ENCODE results near the gene NRG3.

The NRG3 gene

DNA sequence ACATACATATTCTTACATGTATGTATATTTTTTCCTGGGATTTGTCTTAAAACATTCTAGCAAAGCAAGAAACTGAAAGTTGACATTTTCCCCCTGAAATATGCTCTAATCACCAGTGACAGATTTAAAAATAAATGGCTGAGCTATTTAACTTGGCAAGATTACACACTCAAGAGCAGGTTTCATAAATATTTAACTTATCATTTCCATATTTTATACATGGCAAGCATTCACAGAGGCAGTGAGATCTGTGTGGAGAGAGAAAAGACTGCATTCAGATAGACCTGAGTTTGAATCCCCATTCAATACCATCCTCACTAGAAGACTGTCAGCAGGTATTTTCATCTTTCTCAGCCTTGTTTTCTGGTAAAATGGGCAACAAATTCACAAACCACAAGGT, 1043.0 kb downstream of the NRG3 start:
- DNase-seq (ENCODE audit: low read depth in 1 of 2, low spot score in 1 of 2): no peak
- no peaks in the 10 kb centered on the region for H3K27me3 ChIP-seq (ENCODE audit: insufficient read depth, poor library complexity, severe bottlenecking)
- TF ChIP-seq, protein P1, sequence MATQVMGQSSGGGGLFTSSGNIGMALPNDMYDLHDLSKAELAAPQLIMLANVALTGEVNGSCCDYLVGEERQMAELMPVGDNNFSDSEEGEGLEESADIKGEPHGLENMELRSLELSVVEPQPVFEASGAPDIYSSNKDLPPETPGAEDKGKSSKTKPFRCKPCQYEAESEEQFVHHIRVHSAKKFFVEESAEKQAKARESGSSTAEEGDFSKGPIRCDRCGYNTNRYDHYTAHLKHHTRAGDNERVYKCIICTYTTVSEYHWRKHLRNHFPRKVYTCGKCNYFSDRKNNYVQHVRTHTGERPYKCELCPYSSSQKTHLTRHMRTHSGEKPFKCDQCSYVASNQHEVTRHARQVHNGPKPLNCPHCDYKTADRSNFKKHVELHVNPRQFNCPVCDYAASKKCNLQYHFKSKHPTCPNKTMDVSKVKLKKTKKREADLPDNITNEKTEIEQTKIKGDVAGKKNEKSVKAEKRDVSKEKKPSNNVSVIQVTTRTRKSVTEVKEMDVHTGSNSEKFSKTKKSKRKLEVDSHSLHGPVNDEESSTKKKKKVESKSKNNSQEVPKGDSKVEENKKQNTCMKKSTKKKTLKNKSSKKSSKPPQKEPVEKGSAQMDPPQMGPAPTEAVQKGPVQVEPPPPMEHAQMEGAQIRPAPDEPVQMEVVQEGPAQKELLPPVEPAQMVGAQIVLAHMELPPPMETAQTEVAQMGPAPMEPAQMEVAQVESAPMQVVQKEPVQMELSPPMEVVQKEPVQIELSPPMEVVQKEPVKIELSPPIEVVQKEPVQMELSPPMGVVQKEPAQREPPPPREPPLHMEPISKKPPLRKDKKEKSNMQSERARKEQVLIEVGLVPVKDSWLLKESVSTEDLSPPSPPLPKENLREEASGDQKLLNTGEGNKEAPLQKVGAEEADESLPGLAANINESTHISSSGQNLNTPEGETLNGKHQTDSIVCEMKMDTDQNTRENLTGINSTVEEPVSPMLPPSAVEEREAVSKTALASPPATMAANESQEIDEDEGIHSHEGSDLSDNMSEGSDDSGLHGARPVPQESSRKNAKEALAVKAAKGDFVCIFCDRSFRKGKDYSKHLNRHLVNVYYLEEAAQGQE (IDR thresholded peaks at IDR 0.05; ENCODE audit: insufficient replicate concordance, low read depth): no peak
- H3K27ac ChIP-seq (replicated peaks): no peak overlapping the region
- H3K4me3 ChIP-seq (replicated peaks; ENCODE audit: insufficient read depth, low read length): no peak overlapping the region

DNA sequence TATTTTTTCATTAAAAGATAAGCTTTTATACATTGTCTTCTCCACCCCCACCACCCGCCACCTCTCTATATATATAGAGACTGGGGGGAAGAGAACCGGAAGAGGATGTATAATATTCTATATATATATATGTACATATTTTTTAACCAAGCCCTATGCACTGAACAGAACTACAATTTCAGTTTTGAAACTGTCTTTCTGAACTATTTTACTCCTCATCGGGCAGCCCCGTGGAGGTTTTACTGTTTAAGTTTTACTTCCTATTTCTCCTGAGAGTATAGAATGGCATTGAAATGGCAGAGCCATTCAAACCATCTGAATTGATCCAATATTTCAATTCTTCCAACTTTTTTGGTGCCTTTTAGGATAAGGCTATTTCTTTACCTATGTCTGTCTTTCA, 1047.1 kb downstream of the NRG3 start:
- TF ChIP-seq, protein P2, sequence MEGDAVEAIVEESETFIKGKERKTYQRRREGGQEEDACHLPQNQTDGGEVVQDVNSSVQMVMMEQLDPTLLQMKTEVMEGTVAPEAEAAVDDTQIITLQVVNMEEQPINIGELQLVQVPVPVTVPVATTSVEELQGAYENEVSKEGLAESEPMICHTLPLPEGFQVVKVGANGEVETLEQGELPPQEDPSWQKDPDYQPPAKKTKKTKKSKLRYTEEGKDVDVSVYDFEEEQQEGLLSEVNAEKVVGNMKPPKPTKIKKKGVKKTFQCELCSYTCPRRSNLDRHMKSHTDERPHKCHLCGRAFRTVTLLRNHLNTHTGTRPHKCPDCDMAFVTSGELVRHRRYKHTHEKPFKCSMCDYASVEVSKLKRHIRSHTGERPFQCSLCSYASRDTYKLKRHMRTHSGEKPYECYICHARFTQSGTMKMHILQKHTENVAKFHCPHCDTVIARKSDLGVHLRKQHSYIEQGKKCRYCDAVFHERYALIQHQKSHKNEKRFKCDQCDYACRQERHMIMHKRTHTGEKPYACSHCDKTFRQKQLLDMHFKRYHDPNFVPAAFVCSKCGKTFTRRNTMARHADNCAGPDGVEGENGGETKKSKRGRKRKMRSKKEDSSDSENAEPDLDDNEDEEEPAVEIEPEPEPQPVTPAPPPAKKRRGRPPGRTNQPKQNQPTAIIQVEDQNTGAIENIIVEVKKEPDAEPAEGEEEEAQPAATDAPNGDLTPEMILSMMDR (IDR thresholded peaks at IDR 0.05; ENCODE audit: insufficient read depth, low read length): no peak
- no peak for TF ChIP-seq SPI1 (IDR thresholded peaks at IDR 0.05; ENCODE audit: borderline replicate concordance, low read depth)
- TF ChIP-seq, protein P1 (IDR thresholded peaks at IDR 0.05; ENCODE audit: insufficient replicate concordance, low read depth): no peak
- no peak for TF ChIP-seq GABPA (IDR thresholded peaks at IDR 0.05; ENCODE audit: low read depth)
- H3K27me3 ChIP-seq (ENCODE audit: insufficient read depth, poor library complexity, severe bottlenecking): no peaks in the 10 kb centered on the region
- H3K27ac ChIP-seq (replicated peaks): no peak overlapping the region
- DNase-seq (ENCODE audit: low read depth in 1 of 2, low spot score in 1 of 2): no peak
- H3K4me3 ChIP-seq (replicated peaks; ENCODE audit: insufficient read depth, low read length): no peak overlapping the region

DNA sequence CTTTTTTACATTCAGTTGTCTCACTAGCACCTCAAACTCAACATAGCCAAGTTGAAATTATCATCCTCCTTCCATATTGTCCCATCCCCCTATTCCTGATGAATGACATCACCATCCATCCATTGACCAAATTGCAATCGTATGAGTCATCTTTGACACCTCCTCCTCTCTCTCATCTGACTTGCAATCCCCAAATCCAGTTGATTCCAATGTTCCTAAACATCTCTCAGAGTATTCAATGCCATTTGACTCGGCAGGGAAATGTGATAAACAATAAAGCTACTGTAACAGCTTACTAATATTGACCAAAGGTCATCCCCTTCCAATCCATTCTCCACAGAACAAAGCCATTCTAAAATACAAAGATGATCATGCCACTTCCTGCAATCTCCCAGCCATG, 1047.8 kb downstream of the NRG3 start:
- H3K27me3 ChIP-seq (ENCODE audit: insufficient read depth, poor library complexity, severe bottlenecking): no peaks in the 10 kb centered on the region
- H3K27ac ChIP-seq (replicated peaks): no peak overlapping the region
- no peak overlapping the region for H3K4me3 ChIP-seq (replicated peaks; ENCODE audit: insufficient read depth, low read length)
- no peak for DNase-seq (ENCODE audit: low read depth in 1 of 2, low spot score in 1 of 2)
- TF ChIP-seq, protein P2 (IDR thresholded peaks at IDR 0.05; ENCODE audit: insufficient read depth, low read length): no peak
- TF ChIP-seq POLR2AphosphoS5 (IDR thresholded peaks at IDR 0.05; ENCODE audit: low read depth) (no peak), SPI1 (IDR thresholded peaks at IDR 0.05; ENCODE audit: borderline replicate concordance, low read depth) (no peak), GABPA (IDR thresholded peaks at IDR 0.05; ENCODE audit: low read depth) (no peak)
- TF ChIP-seq, protein P1 (IDR thresholded peaks at IDR 0.05; ENCODE audit: insufficient replicate concordance, low read depth): no peak

DNA sequence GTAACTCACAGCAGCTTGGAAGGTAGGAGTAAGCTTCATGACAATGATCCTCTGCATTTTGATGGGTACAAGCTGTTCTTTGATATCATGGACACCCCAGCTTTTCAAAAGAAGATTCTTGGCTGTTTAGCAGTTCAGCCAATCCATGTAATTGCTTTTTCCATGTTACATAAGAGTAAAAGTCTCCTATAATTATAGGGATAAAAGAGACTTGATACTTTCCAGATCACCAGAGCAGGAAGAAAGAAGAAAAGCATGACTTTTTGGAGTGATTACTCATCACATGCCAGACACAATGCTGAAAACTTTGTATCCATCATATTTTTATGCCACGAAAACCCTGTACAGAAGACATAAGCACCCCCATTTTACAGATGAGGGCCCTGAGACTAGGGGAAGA, 1049.7 kb downstream of the NRG3 start:
- Histone ChIP-seq H3K27ac (replicated peaks) (no peak overlapping the region), H3K4me3 (replicated peaks; ENCODE audit: insufficient read depth, low read length) (no peak overlapping the region)

More for the DNA sequence above, 1049.7 kb downstream of the NRG3 start:
- DNase-seq (ENCODE audit: low read depth in 1 of 2, low spot score in 1 of 2): no peak
- TF ChIP-seq POLR2AphosphoS5 (IDR thresholded peaks at IDR 0.05; ENCODE audit: low read depth) (no peak), SPI1 (IDR thresholded peaks at IDR 0.05; ENCODE audit: borderline replicate concordance, low read depth) (no peak), GABPA (IDR thresholded peaks at IDR 0.05; ENCODE audit: low read depth) (no peak)
- TF ChIP-seq, protein P1 (IDR thresholded peaks at IDR 0.05; ENCODE audit: insufficient replicate concordance, low read depth): no peak
- TF ChIP-seq, protein P2 (IDR thresholded peaks at IDR 0.05; ENCODE audit: insufficient read depth, low read length): no peak
- H3K27me3 ChIP-seq (ENCODE audit: insufficient read depth, poor library complexity, severe bottlenecking): no peaks in the 10 kb centered on the region
